KBM-7 (cell line): ENCODE results near the gene DPP6.

Experiments
- DNase-seq: peaks from one replicate; pipeline ENCODE4 v3.0.0-alpha.2; 2015
- in situ Hi-C: fragments of 300-500 bp; cut with MboI; formaldehyde crosslinking; loops from 2 replicates; pipeline ENCODE4 v1.14.3; 2020; ENCODE audit warnings: low sequenced_read_pairs, low pct_unique_long_range_greater_than_20kb, mixed read lengths

The DPP6 gene

DNA sequence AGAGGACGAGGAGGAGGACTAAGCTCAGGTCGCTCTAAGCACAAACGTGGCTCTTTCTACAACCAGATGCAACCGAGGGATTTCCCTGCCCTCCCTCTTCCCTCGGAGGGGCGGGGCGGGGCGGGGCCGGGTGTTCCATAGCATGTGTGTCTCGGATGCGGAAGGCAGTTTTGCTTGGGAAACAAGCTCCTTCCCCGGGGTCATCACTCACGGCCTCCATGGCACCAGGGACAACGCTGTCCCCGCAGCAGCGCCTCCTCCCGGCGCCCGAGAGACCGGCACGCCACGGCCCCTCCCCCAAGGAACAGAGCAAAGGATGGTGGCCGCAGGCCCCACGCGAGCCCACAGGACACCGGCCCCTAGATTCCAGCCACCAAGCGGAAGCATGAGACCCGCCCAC is 840.3 kb downstream of the DPP6 start:
- in situ Hi-C loops, result no loop called here
- no peak for DNase-seq

DNA sequence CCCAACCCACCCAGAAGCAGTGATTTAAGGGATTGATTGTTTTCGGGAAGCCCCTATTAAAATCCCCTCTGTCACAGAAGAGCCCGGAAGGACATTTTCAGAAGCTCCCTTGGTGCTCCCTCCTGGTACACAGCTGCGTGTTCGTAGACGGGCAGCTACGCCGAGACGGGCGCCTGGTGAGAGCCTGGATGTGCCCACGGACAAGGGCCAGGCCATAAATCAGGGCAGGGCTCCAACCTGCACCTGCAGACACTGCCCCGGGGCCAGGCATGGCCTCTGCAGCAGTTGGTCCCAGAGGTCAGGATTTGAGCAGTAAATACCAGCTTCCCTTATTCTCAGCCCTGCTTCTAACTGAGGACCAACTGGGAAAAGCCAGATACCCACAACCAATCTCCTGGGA is 843.9 kb downstream of the DPP6 start:
- in situ Hi-C loops, result no loop called here
- no peak for DNase-seq

DNA sequence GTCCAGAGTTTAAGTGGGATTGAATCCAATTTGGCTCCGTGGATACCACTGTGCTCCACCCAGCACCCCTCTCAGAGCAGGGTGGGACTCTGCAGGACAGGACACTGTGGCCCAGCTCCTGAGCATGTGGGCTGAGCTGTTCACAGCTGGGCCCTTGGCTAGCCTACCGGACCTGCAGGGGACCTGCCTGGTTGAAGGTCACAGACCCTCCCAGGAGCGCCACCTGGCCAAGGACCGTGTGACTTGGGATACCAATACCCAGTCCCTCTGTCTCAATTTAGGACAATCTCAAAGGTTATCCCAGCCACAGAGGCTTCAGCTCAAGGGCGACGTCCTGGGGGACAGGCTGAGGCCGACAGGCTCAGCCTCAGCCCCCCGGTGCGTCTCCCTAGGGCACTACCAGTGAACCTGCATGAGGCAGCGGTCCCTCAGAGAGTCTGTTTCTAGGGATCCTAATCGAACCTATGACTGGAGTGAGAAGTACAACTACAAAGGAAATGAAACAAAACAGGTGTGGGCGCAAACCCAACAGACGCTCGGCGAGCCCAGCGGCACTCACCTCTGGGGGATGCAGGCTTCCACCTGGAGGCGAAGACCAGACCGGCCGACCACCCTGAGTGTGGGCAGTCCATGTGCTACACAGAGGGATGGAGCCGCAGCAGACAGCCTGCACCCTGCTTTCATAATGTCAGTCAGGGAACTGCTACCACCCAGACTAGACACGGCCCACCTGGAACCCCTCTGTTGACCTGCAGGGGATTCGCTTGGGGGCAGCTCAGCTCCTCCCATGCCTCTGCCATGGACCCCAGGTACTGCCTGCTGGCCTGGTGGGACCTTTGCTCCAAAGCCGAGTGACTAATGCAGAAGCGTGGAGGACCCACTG is 847.0 kb downstream of the DPP6 start:
- in situ Hi-C loops, result no loop called here
- no peak for DNase-seq

DNA sequence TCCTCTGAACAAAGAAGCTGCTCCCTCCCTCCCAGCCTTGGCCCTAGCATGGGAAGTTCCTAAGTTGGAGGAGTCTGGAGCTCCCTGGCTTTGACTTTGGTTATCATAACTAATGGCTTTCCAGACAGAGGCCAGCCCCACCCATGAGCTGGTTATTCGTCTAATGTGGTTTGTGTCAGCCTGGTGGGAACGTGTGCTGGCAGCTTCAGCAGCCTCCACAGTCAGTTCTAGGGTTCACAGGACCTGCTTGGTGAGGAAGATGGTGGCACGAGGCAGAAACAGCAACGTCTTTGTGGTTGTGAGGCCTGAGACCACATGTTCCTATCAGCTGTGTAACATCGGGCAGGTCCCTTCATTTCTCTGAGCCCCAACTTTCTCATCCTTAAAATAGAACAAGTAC is 847.7 kb downstream of the DPP6 start:
- in situ Hi-C loops, result no loop called here
- no peak for DNase-seq

DNA sequence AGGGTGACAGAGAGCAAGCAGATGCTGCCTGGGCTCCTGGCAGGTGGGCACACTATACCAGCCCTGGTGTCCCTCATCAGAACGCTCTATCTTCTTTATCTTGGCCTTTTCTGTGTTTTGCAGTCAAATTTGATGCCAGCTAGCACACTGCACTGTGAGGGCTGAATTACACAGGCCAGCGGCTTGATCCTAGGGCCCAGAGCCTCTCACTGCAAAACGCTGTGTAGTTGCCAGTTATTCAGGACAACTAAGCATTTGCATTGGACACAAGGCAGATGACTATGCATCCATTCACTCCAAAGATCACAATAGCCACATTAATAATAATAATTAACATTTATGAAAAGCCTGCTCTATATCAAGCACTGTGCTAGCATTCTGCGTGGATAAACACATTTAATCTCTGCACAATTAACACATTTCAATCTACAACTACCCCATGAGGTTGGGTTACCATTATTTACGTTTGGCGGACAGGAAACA is 850.4 kb downstream of the DPP6 start:
- no peak for DNase-seq
- in situ Hi-C loops, result no loop called here

DNA sequence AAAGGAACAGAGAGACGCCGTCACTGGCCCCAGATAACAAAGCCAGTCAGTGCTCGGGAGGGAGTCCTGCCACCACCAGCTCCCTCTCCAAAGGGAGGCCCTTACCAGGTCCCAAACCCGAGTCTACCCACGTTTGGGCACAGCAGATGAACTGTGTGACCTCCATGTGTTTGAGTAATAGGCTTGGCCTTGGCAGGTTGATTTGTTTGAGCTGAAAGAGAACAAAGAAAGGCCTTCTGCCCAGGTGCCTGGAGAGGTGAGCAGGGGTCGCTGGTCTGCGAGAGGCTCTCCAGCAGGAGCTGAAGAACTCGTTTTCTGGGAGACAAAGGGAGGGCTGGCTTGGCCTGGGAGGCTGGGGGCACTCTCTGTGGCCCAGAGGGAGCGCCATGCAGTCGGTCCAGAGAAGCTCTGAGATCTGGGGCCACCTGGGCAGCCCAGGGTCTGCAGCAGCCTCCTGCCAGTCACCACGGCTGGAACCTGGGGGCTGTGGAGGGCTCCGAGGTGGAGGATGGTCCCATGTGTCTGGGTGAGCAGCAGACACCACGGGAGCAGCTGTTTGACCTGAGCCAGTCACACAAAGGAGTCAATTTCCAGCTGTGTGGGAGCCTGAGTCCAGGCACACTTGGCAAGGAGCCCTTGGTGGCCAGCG is 851.0 kb downstream of the DPP6 start:
- in situ Hi-C loops, result no loop called here
- DNase-seq, result no peak

DNA sequence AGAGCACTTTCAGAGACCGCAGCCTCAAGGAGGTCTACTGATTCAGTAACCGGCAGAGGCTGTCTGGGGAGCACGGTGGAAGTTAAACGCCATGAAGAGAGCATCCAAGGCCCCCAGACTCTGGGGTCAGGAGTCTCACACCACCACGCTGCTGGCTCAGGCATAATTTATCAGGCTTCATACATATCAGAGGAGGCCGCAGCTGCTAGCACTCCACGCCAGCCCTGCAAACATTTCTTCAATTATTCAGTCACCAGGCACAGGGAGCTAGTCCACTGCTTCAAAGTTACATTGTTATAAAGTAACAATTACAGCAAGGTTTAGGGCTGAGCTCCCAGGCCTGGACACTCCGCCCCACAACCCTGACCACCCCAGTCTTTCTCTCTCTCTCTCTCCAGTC is 852.9 kb downstream of the DPP6 start:
- in situ Hi-C loops, result no loop called here
- DNase-seq, result no peak

DNA sequence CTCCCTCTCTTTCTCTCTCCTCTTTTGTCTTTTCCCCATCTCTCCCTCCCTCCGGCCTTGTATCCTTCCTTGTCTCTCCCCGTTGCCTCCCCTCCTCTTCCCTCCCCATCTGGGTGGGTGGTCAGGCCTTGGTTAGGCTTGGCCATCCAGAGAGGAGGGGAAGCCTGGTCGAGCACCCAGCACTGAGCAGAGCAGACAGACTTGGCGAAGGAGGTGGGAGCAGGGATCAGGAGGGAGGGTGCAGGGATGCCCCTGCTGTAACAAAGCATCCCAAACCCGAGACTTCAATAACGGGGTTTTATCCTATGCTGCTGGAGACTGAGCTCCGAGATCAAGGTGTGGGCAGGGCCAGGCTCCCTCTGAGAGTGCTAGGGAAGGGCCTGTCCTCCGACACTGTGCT is 853.4 kb downstream of the DPP6 start:
- no peak for DNase-seq
- in situ Hi-C loops, result no loop called here

DNA sequence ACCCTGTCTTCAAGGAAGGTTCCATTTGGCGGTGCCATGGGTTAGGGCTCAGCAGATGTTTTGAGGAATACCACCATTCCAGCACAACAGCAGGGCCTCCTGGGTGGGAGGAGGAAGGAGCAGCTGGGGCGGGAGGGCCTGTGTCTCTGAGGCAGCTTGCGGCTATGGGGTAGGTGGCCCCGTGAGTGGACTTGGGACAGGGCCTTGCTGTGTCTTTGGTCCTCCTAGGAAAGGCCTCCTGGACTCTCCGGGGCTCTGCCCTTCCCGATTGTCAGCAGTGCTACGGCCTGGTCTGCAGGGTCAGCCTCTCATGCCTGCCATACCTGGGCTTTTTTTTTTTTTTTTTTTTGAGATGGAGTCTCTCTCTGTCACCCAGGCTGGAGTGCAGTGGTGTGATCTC is 854.0 kb downstream of the DPP6 start:
- in situ Hi-C loops, result no loop called here
- no peak for DNase-seq

DNA sequence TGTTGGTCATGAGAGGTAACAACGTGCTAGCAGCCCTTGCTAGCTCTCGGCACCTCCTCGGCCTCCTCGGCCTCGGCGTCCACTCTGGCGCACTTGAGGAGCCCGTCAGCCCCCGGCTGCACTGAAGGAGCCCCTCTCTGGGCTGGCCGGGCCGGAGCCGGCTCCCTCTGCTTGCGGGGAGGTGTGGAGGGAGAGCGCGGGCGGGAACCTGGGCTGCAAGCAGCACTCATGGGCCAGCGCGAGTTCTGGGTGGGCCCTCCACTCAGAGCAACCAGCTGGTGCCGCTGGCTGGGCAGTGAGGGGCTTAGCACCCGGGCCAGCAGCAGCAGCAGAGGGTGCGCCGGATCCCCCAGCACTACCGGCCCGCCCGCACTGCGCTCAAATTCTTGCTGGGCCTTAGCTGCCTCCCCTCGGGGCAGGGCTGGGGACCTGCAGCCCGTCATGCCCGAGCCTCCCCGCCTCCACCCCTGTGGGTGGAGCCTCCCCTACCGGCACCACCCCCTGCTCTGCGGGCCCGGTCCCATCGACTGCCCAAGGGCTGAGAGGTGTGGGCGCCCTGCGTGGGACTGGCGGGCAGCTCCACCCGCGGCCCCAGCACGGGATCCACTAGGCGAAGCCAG is 854.6 kb downstream of the DPP6 start:
- in situ Hi-C loops, result no loop called here
- DNase-seq, result no peak

DNA sequence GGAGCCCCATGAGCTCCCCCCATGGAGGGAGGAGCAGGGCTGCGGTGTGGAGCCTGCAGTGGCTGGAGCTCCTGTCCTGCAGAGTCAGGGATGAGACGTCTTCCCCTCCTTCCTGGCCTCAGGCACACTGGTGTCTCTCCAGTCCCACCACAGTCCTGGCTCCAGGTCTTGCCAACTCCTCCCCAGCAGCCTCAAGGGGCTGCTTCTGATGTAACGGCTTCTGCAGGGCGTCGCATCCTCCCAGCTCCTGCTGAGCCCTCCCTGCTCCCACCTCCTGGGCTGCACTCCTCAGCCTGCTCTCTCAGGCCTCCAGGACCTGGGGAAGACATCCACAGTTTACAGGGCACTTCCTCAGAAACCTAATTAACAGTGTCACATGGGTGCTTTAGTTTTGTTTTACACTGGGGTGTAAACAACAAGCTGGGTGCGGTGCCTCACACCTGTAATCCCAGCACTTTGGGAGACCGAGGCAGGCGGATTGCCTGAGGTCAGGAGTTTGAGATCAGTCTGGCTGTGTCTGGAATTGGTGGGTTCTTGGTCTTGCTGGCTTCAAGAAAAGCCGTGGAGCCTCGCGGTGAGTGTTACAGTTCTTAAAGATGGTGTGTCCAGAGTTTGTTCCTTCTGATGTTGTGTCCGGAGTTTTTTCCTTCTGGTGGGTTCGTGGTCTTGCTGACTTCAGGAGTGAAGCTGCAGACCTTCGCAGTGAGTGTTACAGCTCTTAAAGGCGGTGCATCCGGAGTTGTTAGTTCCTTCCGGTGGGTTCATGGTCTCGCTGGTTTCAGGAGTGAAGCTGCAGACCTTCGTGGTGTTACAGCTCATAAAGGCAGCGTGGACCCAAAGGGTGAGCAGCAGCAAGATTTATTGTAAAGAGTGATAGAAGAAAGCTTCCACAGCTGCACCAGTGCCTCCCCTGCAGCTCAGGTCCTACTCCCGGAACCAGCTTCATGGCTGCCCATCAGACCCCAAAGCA is 855.7 kb downstream of the DPP6 start:
- DNase-seq, result no peak

DNA sequence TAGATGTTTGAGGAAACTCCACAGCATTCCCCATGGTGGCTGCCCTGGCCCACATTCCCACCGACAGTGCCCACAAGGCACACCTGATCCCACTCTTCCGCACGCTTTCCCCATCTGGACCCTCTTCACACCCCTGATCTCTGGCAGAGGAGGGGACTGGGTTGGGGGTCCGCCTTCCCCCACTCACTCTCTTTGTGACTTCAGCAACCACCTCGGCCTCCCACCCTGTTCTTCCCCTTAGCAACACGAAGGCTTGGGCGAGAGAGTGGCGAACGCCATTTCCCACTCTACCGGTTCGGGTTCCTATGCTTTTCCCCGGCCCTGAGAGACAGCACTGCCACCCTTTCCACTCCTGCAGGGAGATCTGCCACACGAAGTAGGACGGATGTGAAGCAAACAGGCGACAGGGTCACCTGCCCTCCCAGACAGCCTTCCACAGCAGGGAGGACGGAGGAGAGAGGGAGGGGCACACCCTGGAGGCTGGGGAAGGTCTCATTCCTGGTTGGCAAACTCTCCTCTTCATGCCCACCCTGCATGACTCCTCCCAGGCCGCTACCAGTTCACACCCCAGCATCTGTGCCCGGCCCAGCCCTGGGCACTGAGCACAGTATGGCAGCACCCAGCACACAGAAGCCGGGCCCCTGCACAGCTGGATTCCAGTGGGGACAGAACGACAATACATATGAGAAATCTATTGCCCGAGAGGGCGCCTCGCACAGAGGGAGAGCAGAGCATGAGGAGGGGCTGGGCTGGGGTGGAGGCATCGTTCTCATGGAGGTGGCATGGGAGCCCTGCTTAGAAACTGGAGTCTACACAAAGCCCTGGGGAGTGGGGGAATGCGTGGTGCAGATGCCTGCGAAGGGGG is 857.3 kb downstream of the DPP6 start:
- in situ Hi-C loops, result no loop called here
- no peak for DNase-seq

More for the DNA sequence above, 855.7 kb downstream of the DPP6 start:
- in situ Hi-C loops, result no loop called here

DNA sequence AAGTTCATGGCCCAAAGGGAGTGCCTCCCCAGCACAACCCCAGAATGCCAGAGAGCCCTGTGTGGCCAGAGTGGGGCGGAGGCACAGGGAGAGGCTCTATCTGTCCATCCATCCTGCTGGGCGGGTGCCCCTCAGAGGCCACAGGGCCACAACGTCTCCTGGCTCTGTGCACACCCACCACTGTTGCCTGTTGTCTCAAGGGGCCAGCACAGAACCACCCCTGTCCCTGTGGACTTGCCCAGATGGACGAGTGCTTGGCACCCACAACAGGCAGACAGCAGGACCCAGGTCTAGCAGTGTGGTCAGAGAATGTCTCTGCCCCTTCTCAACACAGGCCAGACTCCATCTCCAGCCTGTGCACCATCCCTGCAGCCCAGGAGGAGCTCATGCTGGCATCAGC is 857.9 kb downstream of the DPP6 start:
- DNase-seq, result no peak
- in situ Hi-C loops, result no loop called here

DNA sequence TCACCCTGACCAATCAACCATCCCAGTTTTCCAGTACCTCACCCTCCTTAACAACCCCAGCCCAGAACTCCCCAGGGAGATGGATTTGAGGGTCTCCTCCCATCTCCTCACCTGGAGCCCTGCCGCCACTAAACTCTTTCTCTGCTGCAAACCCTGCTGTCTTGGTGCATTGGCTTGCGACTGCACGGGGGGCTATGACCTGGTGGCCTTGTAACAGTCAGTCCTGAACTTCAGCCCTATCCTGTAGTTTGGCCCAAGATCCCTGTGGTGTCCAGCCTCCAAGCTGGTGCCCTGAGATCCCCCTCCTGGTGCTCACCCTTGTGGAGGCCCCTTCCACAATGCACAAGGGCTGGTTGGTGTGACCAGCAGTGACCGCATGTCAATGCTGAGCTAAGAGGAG is 858.8 kb downstream of the DPP6 start:
- in situ Hi-C loops, result no loop called here
- no peak for DNase-seq

DNA sequence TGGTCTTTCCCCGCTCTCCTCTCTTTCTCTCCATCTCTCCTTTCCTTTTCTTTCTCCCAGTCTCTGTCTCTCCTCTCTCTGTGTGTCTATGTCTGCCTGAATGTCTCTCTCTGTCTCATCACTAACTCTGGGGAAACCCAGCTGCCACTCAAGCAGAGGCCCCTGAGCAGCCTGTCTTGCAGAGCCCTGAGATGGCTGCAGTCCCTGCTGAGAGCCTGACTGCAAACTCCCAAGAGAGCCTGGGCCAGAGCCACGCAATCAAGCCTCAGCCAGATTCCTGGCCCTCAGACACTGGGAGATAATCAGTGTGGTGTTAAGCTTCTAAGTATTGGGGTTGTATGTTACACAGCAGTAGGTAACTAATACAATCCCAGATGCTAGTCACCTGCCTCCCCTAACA is 859.2 kb downstream of the DPP6 start:
- in situ Hi-C loops, result no loop called here
- DNase-seq, result no peak

DNA sequence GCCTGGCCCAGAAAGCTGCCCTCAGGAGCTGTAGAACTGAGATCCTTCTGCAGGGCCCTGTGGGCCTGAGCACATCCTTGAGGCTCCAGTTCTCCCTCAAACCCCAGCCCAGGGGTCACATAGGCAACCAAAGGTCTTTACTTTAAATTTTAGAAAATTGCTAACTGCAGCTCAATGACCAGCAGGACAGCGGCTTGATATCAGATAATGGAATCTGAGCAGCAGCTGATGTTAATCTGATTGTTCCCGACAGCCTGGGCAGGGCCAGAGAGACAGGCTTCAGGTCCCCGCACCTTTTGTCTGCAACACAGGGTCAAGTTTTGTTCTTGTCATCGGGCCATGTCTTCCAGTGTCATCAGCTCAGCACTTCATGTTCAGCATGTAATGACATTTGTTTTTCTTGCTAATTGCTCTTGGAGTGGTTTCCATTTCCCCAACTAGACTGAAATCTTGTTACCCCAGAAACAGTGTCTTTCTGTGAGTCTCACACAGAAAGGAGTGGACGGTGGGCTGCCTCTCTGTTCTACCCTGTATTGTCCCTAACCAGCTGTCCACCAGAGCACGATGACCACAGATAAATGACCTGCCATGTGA is 859.8 kb downstream of the DPP6 start:
- in situ Hi-C loops, result no loop called here
- no peak for DNase-seq

DNA sequence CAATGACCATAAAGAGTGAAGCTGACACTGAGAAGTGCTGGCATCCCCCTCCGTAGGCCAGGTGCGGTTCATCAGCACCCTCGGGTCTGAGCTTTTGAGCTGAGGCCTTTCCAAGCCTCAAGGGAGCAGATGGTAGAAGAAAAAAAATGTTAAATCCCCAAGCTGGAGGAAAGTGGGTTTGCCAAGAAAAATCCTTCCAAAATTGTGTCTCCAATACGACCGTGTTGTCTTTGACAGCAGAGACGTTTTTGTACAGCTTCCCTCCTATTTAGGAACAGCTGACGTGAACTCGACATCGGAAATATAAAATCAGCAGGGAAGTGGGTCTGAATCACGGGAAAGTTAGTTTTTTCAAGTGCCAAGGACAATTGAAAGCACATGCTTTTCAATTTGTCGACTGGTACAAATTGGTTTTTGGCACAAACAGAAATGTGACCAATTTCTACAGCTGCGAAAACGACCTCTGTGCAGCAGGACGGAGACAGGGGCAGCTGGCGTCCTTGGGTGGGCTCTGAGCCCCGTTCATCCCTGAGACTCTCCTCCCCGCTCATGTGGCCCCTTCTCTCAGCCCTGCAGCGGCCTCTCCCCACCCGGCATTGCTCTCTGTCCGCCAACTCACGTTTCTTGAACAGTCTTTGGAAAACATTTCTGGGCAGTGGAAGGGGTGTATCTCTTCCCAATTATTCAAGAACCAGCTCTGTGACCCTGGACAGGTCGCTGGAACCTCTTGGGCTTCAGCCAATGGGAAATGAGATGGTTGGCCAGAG is 860.9 kb downstream of the DPP6 start:
- DNase-seq, result no peak
- in situ Hi-C loops, result no loop called here
